Measurements from ENCODE around the gene IGSF9B. TPM values are rescaled to one million over a fixed set of nuclear protein-coding genes. Genes with fewer than 3 reads are reported as not detected.

The IGSF9B gene
- total and polyA plus RNA-seq, 9 of the 15 experiments (the other 6 are each of a cell fraction or from before 2014, with no cell fraction given) = 0.09 TPM; not detected in 8

GRCh38 chr11:133964356-133964755 lies 7.6 kb upstream of the IGSF9B start (continued):
- TF ChIP-seq HCFC1 (IDR thresholded peaks at IDR 0.05; ENCODE audit: low read depth, low read length) = no peak
- no peak for TF ChIP-seq ZFX (CRISPR knock-in tag; IDR thresholded peaks at IDR 0.05)
- no peak for TF ChIP-seq PHTF2 (CRISPR knock-in tag; IDR thresholded peaks at IDR 0.05)
- TF ChIP-seq TFAM (CRISPR knock-in tag; conservative IDR thresholded peaks at IDR 0.05) = no peak

- Histone ChIP-seq H3K4me2 (ENCODE audit: insufficient read depth, low read length) (no peak overlapping the region), H3K9me3 (replicated peaks; ENCODE audit: control insufficient read depth, insufficient read depth, low read depth, low read length) (no peaks in the 10 kb centered on the region), H3K4me1 (replicated peaks in 1 of 2; ENCODE audit: control insufficient read depth in 2 of 2, insufficient read depth in 2 of 2, low read length in 2 of 2) (no peaks in the 10 kb centered on the region), H3K79me2 (ENCODE audit: control insufficient read depth, insufficient read depth, low read length) (no peaks in the 10 kb centered on the region), H3K27ac (ENCODE audit: extremely low read depth, low read depth, low read length) (no peak overlapping the region), H3K4me3 (no peak overlapping the region), H4K20me1 (replicated peaks; ENCODE audit: control insufficient read depth, insufficient read depth, low read length) (no peaks in the 10 kb centered on the region), H3K27me3 (ENCODE audit: control insufficient read depth in 2 of 2, insufficient read depth in 2 of 2, low read length in 2 of 2) (peaks cover 0 to 15% of the 10 kb centered on the region in 2 experiments; a peak in 1 of 5 replicates), H3K9me1 (ENCODE audit: control insufficient read depth, insufficient read depth, low read length) (no peaks in the 10 kb centered on the region), H3K36me3 (ENCODE audit: control insufficient read depth, insufficient read depth, low read length) (no peaks in the 10 kb centered on the region), H2AFZ (ENCODE audit: low read depth, low read length) (no peak overlapping the region), H3K9ac (ENCODE audit: insufficient read depth in 1 of 2, low read depth in 2 of 2, low read length in 2 of 2) (no peak overlapping the region)
- WGBS (ENCODE audit: insufficient coverage, low coverage, missing lambda C conversion rate) = 0% methylated on average over 8 of the region's 8 CpGs
- DNase-seq (ENCODE audit: extremely low read depth in 1 of 4, low spot score in 3 of 4) = no peak
- POLR2A ChIA-PET = interaction anchor here (0.6 kb wide), 1 partner anchor 738 kb away, joined by 3 read pairs; no protein-coding TSS in a partner anchor
- no peak for FAIRE-seq
- ATAC-seq = no peak
- in situ Hi-C loops (cut with MboI) = no loop called here
- CTCF ChIA-PET (ENCODE audit: low intra/inter-chr PET ratio) = no interaction called here
- TF ChIP-seq MAFK (IDR thresholded peaks at IDR 0.05; ENCODE audit: low read length) = no peak
- BruUV-seq (replicated peaks) = no TSS peak
- intact Hi-C loops (cut with micrococcal nuclease) = no loop called here
Observed at GRCh38 chr11:133961890-133962289, 5.1 kb upstream of the IGSF9B start.

- in situ Hi-C loops (cut with MboI) (no loop called here), intact Hi-C loops (cut with micrococcal nuclease) (no loop called here)
- no peak overlapping the region for H2AFZ ChIP-seq (ENCODE audit: low read depth, low read length)
- BruUV-seq (replicated peaks) = no TSS peak
- H3K4me1 ChIP-seq (replicated peaks in 1 of 2; ENCODE audit: control insufficient read depth in 2 of 2, insufficient read depth in 2 of 2, low read length in 2 of 2) = peaks cover 0 to 3% of the 10 kb centered on the region in 2 experiments; a peak in 1 of 5 replicates
- H4K20me1 ChIP-seq (replicated peaks; ENCODE audit: control insufficient read depth, insufficient read depth, low read length) = peaks cover 6% of the 10 kb centered on the region; the same call in 1 of the 2 replicates
- no peak for FAIRE-seq
- DNase-seq (ENCODE audit: extremely low read depth in 1 of 4, low spot score in 3 of 4) = no peak
- H3K79me2 ChIP-seq (ENCODE audit: control insufficient read depth, insufficient read depth, low read length) = no peaks in the 10 kb centered on the region
- H3K27me3 ChIP-seq (ENCODE audit: control insufficient read depth in 2 of 2, insufficient read depth in 2 of 2, low read length in 2 of 2) = peaks cover 0 to 35% of the 10 kb centered on the region in 2 experiments; a peak in 2 of 5 replicates
- H3K4me2 ChIP-seq (ENCODE audit: insufficient read depth, low read length) = no peak overlapping the region
- H3K9me1 ChIP-seq (ENCODE audit: control insufficient read depth, insufficient read depth, low read length) = no peaks in the 10 kb centered on the region
- 6% methylated on average over 7 of the region's 7 CpGs for WGBS (ENCODE audit: insufficient coverage, low coverage, missing lambda C conversion rate)
- no peak overlapping the region for H3K9ac ChIP-seq (ENCODE audit: insufficient read depth in 1 of 2, low read depth in 2 of 2, low read length in 2 of 2)
- no peak overlapping the region for H3K27ac ChIP-seq (ENCODE audit: extremely low read depth, low read depth, low read length)
- H3K9me3 ChIP-seq (replicated peaks; ENCODE audit: control insufficient read depth, insufficient read depth, low read depth, low read length) = no peaks in the 10 kb centered on the region
- TF ChIP-seq MBD2 (IDR thresholded peaks at IDR 0.05; ENCODE audit: borderline replicate concordance, low read depth) (no peak), ARNT (IDR thresholded peaks at IDR 0.05) (no peak), KAT8 (IDR thresholded peaks at IDR 0.05; ENCODE audit: low read depth) (no peak), FOS (IDR thresholded peaks at IDR 0.05; ENCODE audit: extremely low read depth, insufficient read length) (no peak), TFE3 (CRISPR knock-in tag; IDR thresholded peaks at IDR 0.05) (no peak)
- no peaks in the 10 kb centered on the region for H3K36me3 ChIP-seq (ENCODE audit: control insufficient read depth, insufficient read depth, low read length)
- no peak overlapping the region for H3K4me3 ChIP-seq
- ATAC-seq = no peak
- ChIA-PET POLR2A (no interaction called here), CTCF (ENCODE audit: low intra/inter-chr PET ratio) (no interaction called here)
Observed at GRCh38 chr11:133957900-133958299, 1.1 kb upstream of the IGSF9B start.
